DOHH2 (cell line): ENCODE results near the gene UNC5C.

ENCODE experiments used
- H3F3A ChIP-seq: fragments of 200-600 bp; sonication (generic), shearing (Covaris generic); 2 replicates; pipeline ENCODE4 v1.6.0; 2016; ENCODE audit warnings: antibody characterized with exemption, mild to moderate bottlenecking; ENCODE audit not compliant: control insufficient read depth, insufficient read depth
- H3K27ac ChIP-seq: fragments of 200-600 bp; sonication (generic); 2 replicates; pipeline ENCODE4 v1.5.1; 2014; ENCODE audit warnings: low read depth, mild to moderate bottlenecking, low read length, moderate library complexity
- H3K27me3 ChIP-seq: fragments of 200-600 bp; sonication (generic); 2 replicates; pipeline ENCODE4 v1.6.1; 2014; ENCODE audit warnings: mild to moderate bottlenecking, low read length, mixed read lengths; ENCODE audit not compliant: control insufficient read depth
- H3K36me3 ChIP-seq: fragments of 200-600 bp; sonication (generic); 2 replicates; pipeline ENCODE4 v1.6.1; 2014; ENCODE audit warnings: mild to moderate bottlenecking, low read length, moderate library complexity, mixed read lengths; ENCODE audit not compliant: control insufficient read depth
- H3K4me1 ChIP-seq: fragments of 200-600 bp; sonication (generic); 2 replicates; pipeline ENCODE4 v1.6.1; 2014; ENCODE audit warnings: mild to moderate bottlenecking, low read length, mixed read lengths; ENCODE audit not compliant: control insufficient read depth
- H3K4me2 ChIP-seq: fragments of 200-600 bp; sonication (generic); 2 replicates; pipeline ENCODE4 v1.6.0; 2014; ENCODE audit warnings: mild to moderate bottlenecking, low read length, moderate library complexity
- H3K4me3 ChIP-seq: fragments of 200-600 bp; sonication (generic); 2 replicates; pipeline ENCODE4 v1.5.1; 2014; ENCODE audit warnings: mild to moderate bottlenecking, low read length, mixed read lengths
- H3K79me2 ChIP-seq: fragments of 200-600 bp; sonication (generic); 2 replicates; pipeline ENCODE4 v1.6.1; 2014; ENCODE audit warnings: mild to moderate bottlenecking, low read length, mixed read lengths; ENCODE audit not compliant: control insufficient read depth
- H3K9me2 ChIP-seq: fragments of 200-600 bp; sonication (generic); replicated peaks from 2 replicates; pipeline ENCODE4 v1.6.1; 2014; ENCODE audit warnings: mild to moderate bottlenecking, low read length, mixed read lengths; ENCODE audit not compliant: control insufficient read depth
- H3K9me3 ChIP-seq: fragments of 200-600 bp; sonication (generic); 2 replicates; pipeline ENCODE4 v1.6.1; 2014; ENCODE audit warnings: antibody characterized with exemption, low read length, mixed read lengths; ENCODE audit not compliant: control insufficient read depth, insufficient read depth
- H4K20me1 ChIP-seq: fragments of 200-600 bp; sonication (generic); 2 replicates; pipeline ENCODE4 v1.6.0; 2014; ENCODE audit warnings: low read depth, mild to moderate bottlenecking, antibody characterized with exemption, low read length, moderate library complexity; ENCODE audit not compliant: control insufficient read depth, insufficient read depth
- CTCF ChIP-seq: fragments of 200-600 bp; sonication (generic); IDR thresholded peaks from one replicate; pipeline ENCODE4 v1.5.1; 2014; ENCODE audit warnings: antibody characterized with exemption, mild to moderate bottlenecking, low read depth, low read length; ENCODE audit not compliant: poor library complexity, severe bottlenecking
- EZH2phosphoT487 ChIP-seq: fragments of 200-600 bp; sonication (generic); IDR thresholded peaks from 2 replicates; pipeline ENCODE4 v1.6.1; 2017; ENCODE audit warnings: borderline replicate concordance, mild to moderate bottlenecking, antibody characterized with exemption, low read length, moderate library complexity, mixed read lengths

UNC5C gene

GRCh38 chr4:95158626-95159025 is 390.1 kb downstream of the UNC5C start:
- no peak for TF ChIP-seq EZH2phosphoT487
- TF ChIP-seq CTCF, result no peak
- no peaks in the 10 kb centered on the region for H3F3A ChIP-seq
- H3K27me3 ChIP-seq, result no peaks in the 10 kb centered on the region
- H3K79me2 ChIP-seq, result no peaks in the 10 kb centered on the region
- no peaks in the 10 kb centered on the region for H3K9me3 ChIP-seq
- no peaks in the 10 kb centered on the region for H3K36me3 ChIP-seq
- no peaks in the 10 kb centered on the region for H3K9me2 ChIP-seq
- H3K4me3 ChIP-seq, result no peak overlapping the region
- H3K27ac ChIP-seq, result no peak overlapping the region
- no peaks in the 10 kb centered on the region for H4K20me1 ChIP-seq
- no peaks in the 10 kb centered on the region for H3K4me1 ChIP-seq
- H3K4me2 ChIP-seq, result no peak overlapping the region

GRCh38 chr4:95158045-95158444 is 390.7 kb downstream of the UNC5C start:
- Histone ChIP-seq H3K36me3 (no peaks in the 10 kb centered on the region), H3K4me1 (no peaks in the 10 kb centered on the region), H3F3A (no peaks in the 10 kb centered on the region), H3K27ac (no peak overlapping the region), H3K4me2 (no peak overlapping the region), H3K9me3 (no peaks in the 10 kb centered on the region), H3K79me2 (no peaks in the 10 kb centered on the region), H3K27me3 (no peaks in the 10 kb centered on the region), H3K4me3 (no peak overlapping the region), H4K20me1 (no peaks in the 10 kb centered on the region), H3K9me2 (no peaks in the 10 kb centered on the region)
- TF ChIP-seq CTCF (no peak), EZH2phosphoT487 (no peak)

- H3K79me2 ChIP-seq, result no peaks in the 10 kb centered on the region
- no peak for TF ChIP-seq EZH2phosphoT487
- TF ChIP-seq CTCF, result no peak
- no peak overlapping the region for H3K4me3 ChIP-seq
- no peaks in the 10 kb centered on the region for H3F3A ChIP-seq
- no peaks in the 10 kb centered on the region for H4K20me1 ChIP-seq
- H3K36me3 ChIP-seq, result no peaks in the 10 kb centered on the region
- H3K27ac ChIP-seq, result no peak overlapping the region
- H3K9me3 ChIP-seq, result no peaks in the 10 kb centered on the region
- H3K27me3 ChIP-seq, result no peaks in the 10 kb centered on the region
- H3K9me2 ChIP-seq, result no peaks in the 10 kb centered on the region
- no peak overlapping the region for H3K4me2 ChIP-seq
- H3K4me1 ChIP-seq, result no peaks in the 10 kb centered on the region
These were observed 391.2 kb downstream of the UNC5C start for GRCh38 chr4:95157596-95157995.

- no peaks in the 10 kb centered on the region for H3K27me3 ChIP-seq
- H3K79me2 ChIP-seq, result no peaks in the 10 kb centered on the region
- H3K4me2 ChIP-seq, result no peak overlapping the region
- H3K27ac ChIP-seq, result no peak overlapping the region
- no peak overlapping the region for H3K4me3 ChIP-seq
- H3K9me2 ChIP-seq, result no peaks in the 10 kb centered on the region
- H4K20me1 ChIP-seq, result no peaks in the 10 kb centered on the region
- H3F3A ChIP-seq, result no peaks in the 10 kb centered on the region
- H3K4me1 ChIP-seq, result no peaks in the 10 kb centered on the region
- H3K36me3 ChIP-seq, result no peaks in the 10 kb centered on the region
- H3K9me3 ChIP-seq, result no peaks in the 10 kb centered on the region
- TF ChIP-seq CTCF (peak; percentile 10), EZH2phosphoT487 (no peak)
These were observed 392.4 kb downstream of the UNC5C start for GRCh38 chr4:95156452-95156765.
